HCT116 (cell line): Measurements from ENCODE around the gene LAMB4.

Experiments
- EZH2 ChIP-seq: fragments of 200-600 bp; sonication (generic); IDR thresholded peaks from 2 replicates; pipeline ENCODE4 v1.6.1; 2017; ENCODE audit warnings: antibody characterized with exemption, mixed run types
- FOSL1 ChIP-seq: IDR thresholded peaks from 2 replicates; pipeline ENCODE4 v1.6.1; 2012; ENCODE audit warnings: low read depth
- POLR2A ChIP-seq: IDR thresholded peaks from 2 replicates; pipeline ENCODE4 v1.7.0; 2011; ENCODE audit warnings: borderline replicate concordance; ENCODE audit not compliant: insufficient read depth, insufficient read length; ENCODE audit errors: extremely low read depth
- SIN3A ChIP-seq: IDR thresholded peaks from 2 replicates; pipeline ENCODE4 v1.6.1; 2012; ENCODE audit warnings: low read depth
- TF ChIP-seq, protein P1 (sequence below), 3 experiments: fragments of 200-600 bp in 1 of 3; sonication (generic) in 1 of 3; IDR thresholded peaks in 2 of 3; conservative IDR thresholded peaks in 1 of 3; 2 replicates each; pipeline ENCODE4 v1.5.1; 2012 to 2017; ENCODE audit warnings: low read depth in 2 of 3, low read length in 2 of 3, antibody characterized with exemption in 1 of 3, borderline replicate concordance in 1 of 3, control low read depth in 1 of 3, mild to moderate bottlenecking in 1 of 3, mixed read lengths in 1 of 3, mixed run types in 1 of 3, moderate library complexity in 1 of 3; ENCODE audit not compliant: insufficient read depth in 1 of 3
- TF ChIP-seq, protein P2 (sequence below): IDR thresholded peaks from 2 replicates; pipeline ENCODE4 v1.6.1; 2012

DNA sequence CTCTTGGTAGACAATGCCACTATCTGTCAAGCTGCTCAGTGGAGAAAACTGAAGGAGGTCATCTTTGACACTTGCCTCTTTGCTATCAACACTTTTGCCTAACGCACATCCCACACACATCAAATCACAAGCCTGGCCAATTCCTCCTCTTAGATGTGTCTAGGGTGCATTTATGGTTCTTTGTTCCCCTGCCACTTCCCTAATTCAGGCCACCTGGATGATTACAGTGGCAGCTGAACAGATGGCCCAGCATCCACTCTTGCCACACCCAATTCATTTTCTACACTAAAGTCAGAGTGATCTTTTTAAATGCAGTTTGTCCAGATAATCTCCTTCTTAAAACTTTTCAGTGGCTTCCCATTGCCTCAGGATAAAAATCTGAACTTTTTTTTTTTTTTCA lies 58.6 kb downstream of the LAMB4 start:
- no peak for TF ChIP-seq EZH2
- no peak for TF ChIP-seq SIN3A
- TF ChIP-seq POLR2A: no peak
- TF ChIP-seq, protein P1, sequence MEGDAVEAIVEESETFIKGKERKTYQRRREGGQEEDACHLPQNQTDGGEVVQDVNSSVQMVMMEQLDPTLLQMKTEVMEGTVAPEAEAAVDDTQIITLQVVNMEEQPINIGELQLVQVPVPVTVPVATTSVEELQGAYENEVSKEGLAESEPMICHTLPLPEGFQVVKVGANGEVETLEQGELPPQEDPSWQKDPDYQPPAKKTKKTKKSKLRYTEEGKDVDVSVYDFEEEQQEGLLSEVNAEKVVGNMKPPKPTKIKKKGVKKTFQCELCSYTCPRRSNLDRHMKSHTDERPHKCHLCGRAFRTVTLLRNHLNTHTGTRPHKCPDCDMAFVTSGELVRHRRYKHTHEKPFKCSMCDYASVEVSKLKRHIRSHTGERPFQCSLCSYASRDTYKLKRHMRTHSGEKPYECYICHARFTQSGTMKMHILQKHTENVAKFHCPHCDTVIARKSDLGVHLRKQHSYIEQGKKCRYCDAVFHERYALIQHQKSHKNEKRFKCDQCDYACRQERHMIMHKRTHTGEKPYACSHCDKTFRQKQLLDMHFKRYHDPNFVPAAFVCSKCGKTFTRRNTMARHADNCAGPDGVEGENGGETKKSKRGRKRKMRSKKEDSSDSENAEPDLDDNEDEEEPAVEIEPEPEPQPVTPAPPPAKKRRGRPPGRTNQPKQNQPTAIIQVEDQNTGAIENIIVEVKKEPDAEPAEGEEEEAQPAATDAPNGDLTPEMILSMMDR (IDR thresholded peaks at IDR 0.05 in 2 of 3, conservative IDR thresholded peaks at IDR 0.05 in 1 of 3; ENCODE audit: borderline replicate concordance in 1 of 3, insufficient read depth in 1 of 3, low read depth in 2 of 3, low read length in 2 of 3): no peak
- TF ChIP-seq, protein P2, sequence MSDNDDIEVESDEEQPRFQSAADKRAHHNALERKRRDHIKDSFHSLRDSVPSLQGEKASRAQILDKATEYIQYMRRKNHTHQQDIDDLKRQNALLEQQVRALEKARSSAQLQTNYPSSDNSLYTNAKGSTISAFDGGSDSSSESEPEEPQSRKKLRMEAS: no peak
- TF ChIP-seq FOSL1: no peak
